GM21360 (cell line): Measurements from ENCODE around the gene PIAS2.
A peak's percentile ranks its signal among the peaks of the same experiment; 100 is the strongest.
"Not testable (repeated sequence)": the region's sequence is repeated elsewhere in the genome, so short reads cannot be mapped to it uniquely, and the experiment has no call there.

Experiments used
- ATAC-seq: cut with Tn5 transposase; IDR thresholded peaks from one replicate; pipeline ENCODE4 v1.9.1; 2021; ENCODE audit warnings: mild to moderate bottlenecking, moderate library complexity; ENCODE audit not compliant: unreplicated experiment

The PIAS2 gene, protein sequence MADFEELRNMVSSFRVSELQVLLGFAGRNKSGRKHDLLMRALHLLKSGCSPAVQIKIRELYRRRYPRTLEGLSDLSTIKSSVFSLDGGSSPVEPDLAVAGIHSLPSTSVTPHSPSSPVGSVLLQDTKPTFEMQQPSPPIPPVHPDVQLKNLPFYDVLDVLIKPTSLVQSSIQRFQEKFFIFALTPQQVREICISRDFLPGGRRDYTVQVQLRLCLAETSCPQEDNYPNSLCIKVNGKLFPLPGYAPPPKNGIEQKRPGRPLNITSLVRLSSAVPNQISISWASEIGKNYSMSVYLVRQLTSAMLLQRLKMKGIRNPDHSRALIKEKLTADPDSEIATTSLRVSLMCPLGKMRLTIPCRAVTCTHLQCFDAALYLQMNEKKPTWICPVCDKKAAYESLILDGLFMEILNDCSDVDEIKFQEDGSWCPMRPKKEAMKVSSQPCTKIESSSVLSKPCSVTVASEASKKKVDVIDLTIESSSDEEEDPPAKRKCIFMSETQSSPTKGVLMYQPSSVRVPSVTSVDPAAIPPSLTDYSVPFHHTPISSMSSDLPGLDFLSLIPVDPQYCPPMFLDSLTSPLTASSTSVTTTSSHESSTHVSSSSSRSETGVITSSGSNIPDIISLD

GRCh38 chr18:46917108-46917802, at the start of gene PIAS2, which contains the start of gene KATNAL2:
Gene PIAS2 (minus strand): TSS chr18:46917507. CDS start chr18:46917345, 162 bp downstream.
Gene KATNAL2 (plus strand): TSS chr18:46917602. CDS start chr18:46946873, 29,271 bp downstream.
- peak; percentile 82 for ATAC-seq

GRCh38 chr18:46966266-46966665, 49.0 kb upstream of the PIAS2 start:
- not testable (repeated sequence) for ATAC-seq

DNA sequence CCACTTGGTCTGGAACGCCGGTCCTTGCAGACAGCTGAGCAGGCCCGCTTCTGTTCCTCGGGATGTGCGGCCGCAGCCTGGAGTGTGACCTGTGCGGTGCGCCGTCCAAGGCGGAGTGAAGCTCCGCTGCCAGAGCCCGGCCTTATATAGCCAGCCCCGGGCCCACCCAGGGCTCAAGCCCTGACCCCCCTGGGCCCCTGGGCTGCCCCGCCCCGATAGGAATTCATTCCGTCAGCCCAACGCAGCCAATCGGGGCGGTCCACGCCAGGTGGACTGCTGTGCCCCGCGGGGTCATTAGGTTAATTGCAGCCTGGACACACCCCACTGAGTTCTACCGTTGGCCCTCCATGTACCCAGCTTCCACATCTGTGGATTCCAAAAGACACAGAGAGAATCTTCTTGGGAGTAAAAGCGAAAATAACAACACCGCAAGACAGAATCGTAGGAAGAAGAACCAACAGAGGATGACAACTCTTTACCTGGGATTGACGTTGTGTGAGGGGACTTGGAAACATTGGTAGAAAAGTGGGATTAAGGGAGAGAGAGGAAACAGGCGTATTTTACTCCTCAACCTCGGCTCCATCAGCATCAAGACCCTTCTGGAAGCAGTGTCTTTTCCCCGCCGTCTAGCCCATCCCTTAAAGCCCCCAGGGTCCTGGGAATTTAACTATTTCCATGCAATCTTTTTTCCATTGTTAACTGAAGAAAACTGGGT, 47.4 kb upstream of the PIAS2 start:
- ATAC-seq = not testable (repeated sequence)

DNA sequence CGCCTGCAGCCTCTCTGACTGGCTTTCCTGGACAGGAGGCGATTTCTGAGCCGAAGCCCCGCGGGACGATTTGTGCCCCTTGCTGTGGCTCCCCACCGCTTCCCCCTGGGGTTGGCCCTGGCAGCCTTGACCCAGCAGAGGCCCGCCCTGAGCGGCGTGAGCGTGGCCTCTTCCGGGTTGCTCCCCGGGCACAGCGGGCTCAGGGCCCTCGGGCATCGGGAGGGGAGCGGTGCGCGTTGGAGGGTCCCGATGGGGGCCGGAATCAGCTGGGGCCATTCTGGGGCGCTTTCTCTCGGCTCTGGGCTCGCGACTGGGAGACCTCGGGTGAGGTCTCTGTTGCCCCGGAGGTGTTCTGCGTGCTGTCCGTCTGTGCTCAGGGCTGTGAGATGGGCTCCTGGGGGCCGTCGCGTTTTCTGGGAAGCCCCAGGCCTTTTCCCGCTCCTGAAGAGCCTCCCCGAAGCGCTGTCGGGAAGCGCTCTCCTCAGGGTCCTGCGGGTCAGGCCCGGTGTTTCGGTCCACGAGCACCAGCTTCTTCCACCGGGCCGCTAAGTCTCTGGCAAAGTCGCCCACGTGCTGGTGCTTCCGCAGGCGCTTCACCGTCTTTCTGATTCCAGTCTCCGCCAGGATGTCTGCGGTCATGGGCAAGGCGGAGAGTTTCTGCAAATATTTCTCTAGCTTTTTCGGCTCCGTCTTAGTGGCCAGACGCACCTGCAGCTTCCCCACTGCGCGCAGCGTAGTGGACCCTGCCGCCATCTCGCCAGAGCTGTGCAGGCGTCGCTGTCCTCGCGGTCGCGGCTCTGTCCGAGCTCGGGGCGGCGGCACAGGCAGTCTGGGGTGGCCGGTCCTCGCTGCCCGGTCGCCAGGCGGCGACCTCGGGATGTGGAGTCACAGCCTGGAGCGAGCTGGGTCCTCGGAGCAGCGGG, 46.6 kb upstream of the PIAS2 start:
- ATAC-seq = not testable (repeated sequence)

- ATAC-seq = no peak
These were observed 40.9 kb upstream of the PIAS2 start for GRCh38 chr18:46958209-46958608.

GRCh38 chr18:46953195-46953594, 35.9 kb upstream of the PIAS2 start:
- no peak for ATAC-seq

DNA sequence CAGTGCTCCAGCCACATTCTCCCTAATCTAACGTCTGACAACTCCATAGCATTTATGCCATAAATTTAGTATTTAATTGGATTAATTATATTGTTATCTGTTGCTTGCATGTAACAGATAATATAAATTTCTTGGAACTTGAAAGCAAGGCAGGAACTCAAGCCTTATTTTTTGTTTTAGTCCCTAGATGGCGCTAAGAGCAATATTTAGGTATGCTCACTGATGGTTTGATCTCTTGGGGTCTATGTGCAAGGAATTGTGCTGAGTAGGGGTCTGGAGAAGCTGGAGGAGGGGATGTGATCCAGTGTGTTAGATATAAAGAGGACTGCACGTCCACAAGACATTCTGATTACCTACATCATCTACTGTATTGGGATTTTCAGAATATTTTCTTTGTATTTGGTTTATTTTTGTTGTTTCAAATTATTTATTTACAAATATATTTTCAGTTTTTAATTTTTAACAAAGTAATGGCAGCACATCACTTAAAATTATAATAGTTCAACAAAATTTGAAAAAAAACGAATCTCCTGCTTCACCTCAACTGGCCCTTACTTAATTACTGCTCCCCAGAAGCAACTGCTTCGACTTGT, 32.9 kb upstream of the PIAS2 start:
- no peak for ATAC-seq

GRCh38 chr18:46946656-46947282, 29.5 kb upstream of the PIAS2 start:
- ATAC-seq = peak; percentile 95

DNA sequence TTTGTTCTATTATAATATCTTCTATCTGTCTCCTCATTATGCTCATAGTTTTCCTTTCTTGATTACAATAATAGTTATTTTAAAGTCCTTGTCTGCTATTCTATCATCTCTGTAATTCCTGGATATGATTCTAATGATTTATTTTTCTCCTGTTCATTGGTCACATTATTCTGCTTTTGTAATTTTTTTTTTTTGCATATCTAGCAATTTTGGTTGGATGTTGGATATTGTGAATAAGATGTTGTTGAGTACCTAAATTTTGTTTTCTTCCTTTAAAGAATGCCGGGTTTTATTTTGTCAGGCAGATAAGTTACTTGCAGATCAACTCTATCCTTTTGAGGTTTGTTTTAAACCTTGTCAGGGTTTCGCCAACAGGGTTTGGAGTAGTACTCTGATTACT, 25.3 kb upstream of the PIAS2 start:
- no peak for ATAC-seq

DNA sequence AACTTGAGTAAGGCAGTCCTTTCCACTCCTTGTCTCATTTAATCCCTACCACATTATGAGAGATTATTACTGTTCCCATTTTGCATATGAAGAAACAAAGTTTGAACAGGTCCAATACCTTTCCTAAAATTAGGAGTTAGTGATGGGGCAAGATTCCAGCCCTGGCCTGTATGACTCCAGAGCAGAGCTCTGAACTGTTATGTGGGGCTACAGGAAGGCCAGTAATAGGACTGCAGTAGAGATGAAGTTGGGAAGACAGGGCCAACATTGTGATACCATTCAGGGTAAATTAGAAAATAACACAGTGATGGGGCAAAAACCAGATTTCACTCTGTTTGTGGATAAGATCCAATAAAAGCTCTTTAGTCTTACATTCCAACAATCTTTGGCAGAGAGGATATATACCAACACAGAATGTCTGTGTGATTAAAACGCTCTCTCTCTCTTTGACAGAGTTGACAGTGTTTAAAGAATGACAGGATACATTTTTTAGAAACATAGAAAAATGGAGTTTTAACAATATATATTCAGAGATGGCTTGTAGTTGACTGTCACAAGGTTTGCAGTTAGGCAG, 22.8 kb upstream of the PIAS2 start:
- no peak for ATAC-seq

DNA sequence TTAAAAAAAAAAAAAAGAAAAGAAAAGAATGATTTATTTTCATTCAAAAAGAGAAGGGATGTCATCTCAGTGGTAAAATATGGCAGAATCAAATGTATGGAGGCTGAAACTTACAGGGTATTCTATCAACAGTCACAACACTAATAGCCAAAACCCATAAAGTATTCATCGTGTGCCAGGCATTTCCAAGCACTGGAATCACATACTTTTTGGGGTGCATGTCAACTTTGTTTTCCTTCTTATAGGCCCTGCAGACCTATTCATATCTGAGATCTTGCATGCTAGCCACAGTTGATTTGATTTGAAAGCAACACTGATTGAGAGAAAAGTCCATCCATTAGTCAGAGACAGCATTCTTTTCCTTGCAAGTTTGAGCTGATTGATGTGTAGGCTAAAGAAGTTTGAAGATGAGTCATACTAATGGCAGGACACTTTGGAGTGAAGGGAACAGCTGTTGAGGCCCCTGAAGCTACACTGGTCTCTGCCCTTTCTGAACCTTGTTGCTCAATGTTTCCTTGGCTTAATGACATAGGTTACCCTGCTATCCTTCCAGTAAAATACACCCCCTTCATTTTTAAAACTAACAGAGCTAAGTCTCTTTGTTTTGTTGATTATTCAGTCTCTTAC, 22.1 kb upstream of the PIAS2 start:
- no peak for ATAC-seq

GRCh38 chr18:46920653-46921052, 3.3 kb upstream of the PIAS2 start:
- no peak for ATAC-seq

DNA sequence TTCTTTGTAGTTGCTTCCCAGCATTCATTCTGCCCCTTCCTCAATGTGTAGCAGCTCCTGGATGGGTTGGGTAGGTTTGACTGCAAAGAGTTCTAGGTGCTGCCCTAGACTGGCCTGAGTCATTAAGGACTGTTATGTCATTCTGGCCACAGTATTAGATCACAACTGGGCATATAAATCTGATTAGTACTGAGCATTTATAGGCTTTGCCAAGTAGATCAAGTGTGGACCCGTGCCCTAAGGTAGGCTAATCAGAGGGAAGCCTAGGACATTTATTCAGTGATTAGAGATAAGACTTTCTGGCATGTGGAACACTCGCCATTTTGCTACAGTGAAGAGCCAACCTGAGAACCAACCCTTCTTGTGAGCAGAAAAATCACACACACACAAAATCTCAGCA, 2.8 kb upstream of the PIAS2 start:
- no peak for ATAC-seq

- peak; percentile 10 for ATAC-seq
These were observed 695 bp upstream of the PIAS2 start for GRCh38 chr18:46917803-46918600.

- no peak for ATAC-seq
These were observed 678 bp downstream of the PIAS2 start for GRCh38 chr18:46916551-46917107.

GRCh38 chr18:46915800-46916550, 1.3 kb downstream of the PIAS2 start:
- no peak for ATAC-seq
